Liver (tissue), 3 donors: ENCODE measurements around the gene HTD2.

Experiments used
- CTCF ChIP-seq: fragments of 150-350 bp; IDR thresholded peaks from 2 replicates; pipeline ENCODE4 v1.5.1; 2017; ENCODE audit warnings: improper control_type of control experiment, low read depth, low read length; ENCODE audit not compliant: missing input control
- FOXA1 ChIP-seq: IDR thresholded peaks from 2 replicates; pipeline ENCODE4 v1.6.1; 2016; ENCODE audit warnings: antibody characterized with exemption
- RAD21 ChIP-seq, 2 donors: IDR thresholded peaks; 2 replicates each; pipeline ENCODE4 v1.6.1; 2016; ENCODE audit warnings: antibody characterized with exemption in 2 of 2, mild to moderate bottlenecking in 2 of 2
- TAF1 ChIP-seq: conservative IDR thresholded peaks from 2 replicates; pipeline ENCODE4 v1.6.1; 2016; ENCODE audit warnings: antibody characterized with exemption, mild to moderate bottlenecking
- donor health status: healthy.
- donor health status: healthy.

GRCh38 chr3:58329150-58329921 is 23.0 kb downstream of the HTD2 start:
- TF ChIP-seq CTCF (no peak), TAF1 (no peak), FOXA1 (no peak), RAD21 (IDR thresholded peaks at IDR 0.05) (no peak)
